Loucy (cell line): ENCODE measurements around the gene BAD.

Experiments used
- H2AFZ ChIP-seq: fragments of 200-600 bp; sonication (generic); 2 replicates; pipeline ENCODE4 v1.6.0; 2016; ENCODE audit warnings: antibody characterized with exemption, mild to moderate bottlenecking, low read length, moderate library complexity
- H3F3A ChIP-seq: fragments of 200-600 bp; 2 replicates; pipeline ENCODE4 v1.6.0; 2016; ENCODE audit warnings: antibody characterized with exemption, low read depth, mild to moderate bottlenecking
- H3K27me3 ChIP-seq: fragments of 200-600 bp; sonication (generic); 2 replicates; pipeline ENCODE4 v1.6.1; 2014; ENCODE audit warnings: low read length, mild to moderate bottlenecking; ENCODE audit not compliant: insufficient read depth, poor library complexity, severe bottlenecking
- H3K36me3 ChIP-seq: fragments of 200-600 bp; sonication (generic); 2 replicates; pipeline ENCODE4 v1.6.1; 2016; ENCODE audit warnings: low read length; ENCODE audit not compliant: insufficient read depth
- H3K4me1 ChIP-seq: fragments of 200-600 bp; sonication (generic); 2 replicates; pipeline ENCODE4 v1.5.1; 2014; ENCODE audit warnings: low read length, mild to moderate bottlenecking; ENCODE audit not compliant: insufficient read depth, poor library complexity, severe bottlenecking
- H3K4me2 ChIP-seq: fragments of 200-600 bp; sonication (generic); 2 replicates; pipeline ENCODE4 v1.6.0; 2014; ENCODE audit warnings: antibody characterized with exemption, low read length, low read depth, mild to moderate bottlenecking; ENCODE audit not compliant: poor library complexity, severe bottlenecking
- H3K4me3 ChIP-seq: fragments of 200-600 bp; sonication (generic); 2 replicates; pipeline ENCODE4 v1.5.1; 2014; ENCODE audit warnings: low read length, mild to moderate bottlenecking, mixed read lengths; ENCODE audit not compliant: poor library complexity, severe bottlenecking
- H3K79me2 ChIP-seq: fragments of 200-600 bp; sonication (generic); 2 replicates; pipeline ENCODE4 v1.6.1; 2014; ENCODE audit warnings: low read length; ENCODE audit not compliant: insufficient read depth
- H3K9ac ChIP-seq: fragments of 200-600 bp; sonication (generic); 2 replicates; pipeline ENCODE4 v1.6.0; 2014; ENCODE audit warnings: mild to moderate bottlenecking, low read depth, low read length, moderate library complexity; ENCODE audit not compliant: poor library complexity, severe bottlenecking
- H3K9me2 ChIP-seq: fragments of 200-600 bp; sonication (generic); replicated peaks from 2 replicates; pipeline ENCODE4 v1.6.1; 2016; ENCODE audit warnings: low read depth, low read length, mixed read lengths
- H3K9me3 ChIP-seq: fragments of 200-600 bp; sonication (generic); 2 replicates; pipeline ENCODE4 v1.6.1; 2014; ENCODE audit warnings: mild to moderate bottlenecking, antibody characterized with exemption, low read length, low read depth; ENCODE audit not compliant: insufficient read depth
- H4K20me1 ChIP-seq: fragments of 200-600 bp; sonication (generic); 2 replicates; pipeline ENCODE4 v1.6.0; 2014; ENCODE audit warnings: antibody characterized with exemption, low read length, mild to moderate bottlenecking; ENCODE audit not compliant: insufficient read depth, poor library complexity, severe bottlenecking
- EZH2phosphoT487 ChIP-seq: fragments of 200-600 bp; IDR thresholded peaks from 2 replicates; pipeline ENCODE4 v1.6.1; 2018; ENCODE audit warnings: antibody characterized with exemption, mild to moderate bottlenecking, moderate library complexity, borderline replicate concordance
- TF ChIP-seq, protein P1 (sequence below): fragments of 200-600 bp; sonication (generic); conservative IDR thresholded peaks from 2 replicates; pipeline ENCODE4 v1.5.1; 2014; ENCODE audit warnings: mild to moderate bottlenecking, antibody characterized with exemption, low read length

Gene BAD

DNA sequence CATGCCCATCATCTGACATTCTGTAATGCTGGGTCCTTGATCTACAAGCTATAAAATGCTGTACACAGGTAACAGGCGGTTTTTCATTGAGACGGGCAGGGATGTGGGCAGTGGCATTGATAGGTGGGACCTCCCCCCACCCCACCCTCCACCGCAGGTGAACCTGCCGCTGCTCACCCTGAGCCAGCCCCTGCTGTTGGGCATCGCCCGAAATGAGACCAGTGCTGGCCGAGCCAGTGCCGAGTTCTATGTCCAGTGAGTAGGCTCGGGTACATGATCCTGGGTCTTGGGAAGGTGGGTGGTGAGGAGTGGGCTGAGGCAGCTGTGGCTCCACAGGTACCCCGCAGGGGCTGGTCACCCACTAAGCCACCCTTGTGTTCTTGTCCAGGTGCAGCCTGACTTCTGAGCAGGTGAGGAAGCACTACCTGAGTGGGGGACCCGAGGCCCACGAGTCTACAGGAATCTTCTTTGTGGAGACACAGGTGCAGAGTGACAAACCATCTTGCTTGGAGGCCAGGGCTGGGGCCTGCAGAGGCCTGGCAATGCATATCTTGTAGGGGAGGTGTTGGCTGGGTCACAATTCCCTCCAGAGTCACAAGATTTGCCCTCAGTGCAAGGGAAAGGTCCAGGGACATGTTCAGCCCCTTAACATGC lies 55.2 kb downstream of the BAD start:
- TF ChIP-seq, protein P1, sequence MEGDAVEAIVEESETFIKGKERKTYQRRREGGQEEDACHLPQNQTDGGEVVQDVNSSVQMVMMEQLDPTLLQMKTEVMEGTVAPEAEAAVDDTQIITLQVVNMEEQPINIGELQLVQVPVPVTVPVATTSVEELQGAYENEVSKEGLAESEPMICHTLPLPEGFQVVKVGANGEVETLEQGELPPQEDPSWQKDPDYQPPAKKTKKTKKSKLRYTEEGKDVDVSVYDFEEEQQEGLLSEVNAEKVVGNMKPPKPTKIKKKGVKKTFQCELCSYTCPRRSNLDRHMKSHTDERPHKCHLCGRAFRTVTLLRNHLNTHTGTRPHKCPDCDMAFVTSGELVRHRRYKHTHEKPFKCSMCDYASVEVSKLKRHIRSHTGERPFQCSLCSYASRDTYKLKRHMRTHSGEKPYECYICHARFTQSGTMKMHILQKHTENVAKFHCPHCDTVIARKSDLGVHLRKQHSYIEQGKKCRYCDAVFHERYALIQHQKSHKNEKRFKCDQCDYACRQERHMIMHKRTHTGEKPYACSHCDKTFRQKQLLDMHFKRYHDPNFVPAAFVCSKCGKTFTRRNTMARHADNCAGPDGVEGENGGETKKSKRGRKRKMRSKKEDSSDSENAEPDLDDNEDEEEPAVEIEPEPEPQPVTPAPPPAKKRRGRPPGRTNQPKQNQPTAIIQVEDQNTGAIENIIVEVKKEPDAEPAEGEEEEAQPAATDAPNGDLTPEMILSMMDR: no peak
- TF ChIP-seq EZH2phosphoT487: no peak
- no peaks in the 10 kb centered on the region for H3K9me3 ChIP-seq
- peaks cover 42% of the 10 kb centered on the region for H3K79me2 ChIP-seq
- H3F3A ChIP-seq: peaks cover 6% of the 10 kb centered on the region; the same call in 1 of the 2 replicates
- H3K9ac ChIP-seq: peak overlapping the region; percentile 80
- H3K27me3 ChIP-seq: no peaks in the 10 kb centered on the region
- H2AFZ ChIP-seq: no peak overlapping the region
- H3K9me2 ChIP-seq: no peaks in the 10 kb centered on the region
- H3K4me1 ChIP-seq: peaks cover 27% of the 10 kb centered on the region
- H4K20me1 ChIP-seq: peaks cover 33% of the 10 kb centered on the region
- no peaks in the 10 kb centered on the region for H3K36me3 ChIP-seq
- H3K4me3 ChIP-seq: no peak overlapping the region
- H3K4me2 ChIP-seq: peak overlapping the region; percentile 81

DNA sequence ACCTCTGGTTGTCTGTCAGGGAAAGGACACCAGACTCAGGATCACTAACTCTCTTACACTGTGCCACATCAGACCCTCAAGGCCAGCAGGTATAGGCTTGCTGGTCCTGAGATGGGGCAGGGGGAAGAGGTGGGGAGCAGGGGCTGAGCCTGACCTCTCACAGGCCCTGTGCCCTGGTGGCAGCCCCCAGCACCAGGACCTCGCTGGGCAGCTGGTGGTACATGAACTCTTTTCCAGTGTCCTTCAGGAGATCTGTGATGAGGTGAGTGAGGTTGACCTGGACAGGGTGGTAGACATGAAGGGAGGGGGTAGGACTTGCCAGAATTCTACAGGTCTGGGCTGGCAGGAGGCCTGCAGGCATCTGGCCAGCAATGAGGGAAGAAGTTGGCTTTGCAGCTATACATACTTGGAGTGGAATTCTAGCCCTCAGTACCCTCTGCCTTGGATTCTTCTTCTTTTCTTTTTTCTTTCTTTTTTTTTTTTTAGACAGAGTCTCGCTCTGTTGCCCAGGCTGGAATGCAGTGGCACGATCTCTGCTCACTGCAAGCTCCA lies 57.0 kb downstream of the BAD start:
- Histone ChIP-seq H3K9me3 (no peaks in the 10 kb centered on the region), H3K27me3 (no peaks in the 10 kb centered on the region), H3K36me3 (peaks cover 8% of the 10 kb centered on the region; the same call in 1 of the 2 replicates), H3K9ac (peak overlapping the region; percentile 98), H3K4me3 (peak overlapping the region; percentile 82), H4K20me1 (peaks cover 27% of the 10 kb centered on the region), H3F3A (no peaks in the 10 kb centered on the region), H3K4me2 (peak overlapping the region; percentile 100), H2AFZ (no peak overlapping the region), H3K9me2 (no peaks in the 10 kb centered on the region), H3K4me1 (peaks cover 27% of the 10 kb centered on the region), H3K79me2 (peaks cover 42% of the 10 kb centered on the region)
- TF ChIP-seq, protein P1: no peak

DNA sequence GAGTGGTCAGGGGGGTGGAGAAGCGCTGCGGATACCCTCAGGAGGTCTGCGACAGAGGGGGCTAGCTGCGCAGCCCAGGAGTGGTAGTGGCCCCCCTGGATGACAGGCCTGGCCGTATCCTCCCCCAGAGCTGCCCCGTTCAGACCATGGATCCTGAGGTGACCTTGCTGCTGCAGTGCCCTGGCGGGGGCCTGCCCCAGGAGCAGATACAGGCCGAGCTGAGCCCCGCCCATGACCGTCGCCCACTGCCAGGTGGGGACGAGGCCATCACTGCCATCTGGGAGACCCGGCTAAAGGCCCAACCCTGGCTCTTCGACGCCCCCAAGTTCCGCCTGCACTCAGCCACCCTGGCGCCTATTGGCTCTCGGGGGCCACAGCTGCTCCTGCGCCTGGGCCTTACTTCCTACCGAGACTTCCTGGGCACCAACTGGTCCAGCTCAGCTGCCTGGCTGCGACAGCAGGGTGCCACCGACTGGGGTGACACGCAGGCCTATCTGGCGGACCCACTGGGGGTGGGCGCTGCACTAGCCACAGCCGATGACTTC lies 57.9 kb downstream of the BAD start:
- H3K9me3 ChIP-seq: no peaks in the 10 kb centered on the region
- H3K79me2 ChIP-seq: peaks cover 40% of the 10 kb centered on the region
- no peak for TF ChIP-seq EZH2phosphoT487
- TF ChIP-seq, protein P1: no peak
- peak overlapping the region; percentile 98 for H3K9ac ChIP-seq
- peaks cover 23% of the 10 kb centered on the region for H3K4me1 ChIP-seq
- peaks cover 27% of the 10 kb centered on the region for H4K20me1 ChIP-seq
- peak overlapping the region; percentile 82 for H3K4me3 ChIP-seq
- H2AFZ ChIP-seq: peak overlapping the region; percentile 72
- no peaks in the 10 kb centered on the region for H3K27me3 ChIP-seq
- H3K36me3 ChIP-seq: peaks cover 8% of the 10 kb centered on the region; the same call in 1 of the 2 replicates
- H3F3A ChIP-seq: no peaks in the 10 kb centered on the region
- no peaks in the 10 kb centered on the region for H3K9me2 ChIP-seq
- peak overlapping the region; percentile 100 for H3K4me2 ChIP-seq
